GM23248 (cell line): ENCODE data around the gene CNIH3. TPM values are rescaled to one million over a fixed set of nuclear protein-coding genes. Genes with fewer than 3 reads are reported as not detected.

Experiments used
- DNase-seq: peaks from one replicate; pipeline ENCODE4 v3.0.0-alpha.2; 2015
- H2AFZ ChIP-seq: fragments of 200-600 bp; sonication (generic); 2 replicates; pipeline ENCODE4 v1.6.1; 2016; ENCODE audit warnings: antibody characterized with exemption
- H3F3A ChIP-seq: fragments of 200-600 bp; sonication (generic); 2 replicates; pipeline ENCODE4 v1.6.1; 2016; ENCODE audit warnings: mild to moderate bottlenecking, antibody characterized with exemption, mixed run types; ENCODE audit not compliant: insufficient read depth
- H3K27ac ChIP-seq: fragments of 200-600 bp; sonication (generic); 2 replicates; pipeline ENCODE4 v1.5.1; 2016; ENCODE audit warnings: mild to moderate bottlenecking
- H3K27me3 ChIP-seq: fragments of 200-600 bp; sonication (generic); replicated peaks from 2 replicates; pipeline ENCODE4 v1.6.1; 2016; ENCODE audit warnings: mild to moderate bottlenecking; ENCODE audit not compliant: insufficient read depth
- H3K36me3 ChIP-seq: fragments of 200-600 bp; sonication (generic); 2 replicates; pipeline ENCODE4 v1.6.1; 2016; ENCODE audit warnings: low read depth, mild to moderate bottlenecking
- H3K4me1 ChIP-seq: fragments of 200-600 bp; sonication (generic); 2 replicates; pipeline ENCODE4 v1.6.1; 2016; ENCODE audit warnings: mild to moderate bottlenecking; ENCODE audit not compliant: insufficient read depth
- H3K4me2 ChIP-seq: fragments of 200-600 bp; sonication (generic); one replicate; pipeline ENCODE4 v1.6.1; 2016; ENCODE audit warnings: mild to moderate bottlenecking; ENCODE audit not compliant: unreplicated experiment
- H3K4me3 ChIP-seq: fragments of 200-600 bp; sonication (generic); 2 replicates; pipeline ENCODE4 v1.5.1; 2016; ENCODE audit warnings: mild to moderate bottlenecking
- H3K79me2 ChIP-seq: fragments of 200-600 bp; sonication (generic); 2 replicates; pipeline ENCODE4 v1.6.1; 2016; ENCODE audit warnings: mild to moderate bottlenecking; ENCODE audit not compliant: insufficient read depth
- H3K9ac ChIP-seq: fragments of 200-600 bp; sonication (generic); 2 replicates; pipeline ENCODE4 v1.6.1; 2016; ENCODE audit warnings: mild to moderate bottlenecking
- H3K9me2 ChIP-seq: fragments of 200-600 bp; sonication (generic); 2 replicates; pipeline ENCODE4 v1.6.1; 2016; ENCODE audit warnings: mixed run types, mild to moderate bottlenecking, moderate library complexity; ENCODE audit not compliant: insufficient read depth
- H3K9me3 ChIP-seq: fragments of 200-600 bp; sonication (generic); one replicate; pipeline ENCODE4 v1.6.1; 2017; ENCODE audit warnings: low read depth
- H4K20me1 ChIP-seq: fragments of 200-600 bp; sonication (generic); 2 replicates; pipeline ENCODE4 v1.6.0; 2016; ENCODE audit not compliant: insufficient read depth
- EZH2 ChIP-seq: fragments of 200-600 bp; sonication (generic); IDR thresholded peaks from 2 replicates; pipeline ENCODE4 v1.6.1; 2018; ENCODE audit warnings: antibody characterized with exemption, mild to moderate bottlenecking; ENCODE audit not compliant: insufficient read depth, poor library complexity, severe bottlenecking
- EZH2phosphoT487 ChIP-seq: fragments of 200-600 bp; sonication (generic); IDR thresholded peaks from 2 replicates; pipeline ENCODE4 v1.6.1; 2018; ENCODE audit warnings: antibody characterized with exemption, moderate library complexity, mild to moderate bottlenecking, low read depth; ENCODE audit not compliant: insufficient read depth
- WGBS, 2 experiments: methylation state at CpG; one replicate each; pipeline ENCODE4 v1.1.6; 2015 to 2017; ENCODE audit warnings: low lambda C conversion rate in 2 of 2, low coverage in 1 of 2; ENCODE audit errors: missing lambda C conversion rate in 2 of 2; 5-methylcytosine and 5-hydroxymethylcytosine counted together
- in situ Hi-C: fragments of 300-500 bp; cut with MboI; formaldehyde crosslinking; loops from 2 replicates; pipeline ENCODE4 v1.15.0; 2020
- polyA plus RNA-seq: library from polyadenylated mRNA; unstranded; fragments of >200 nt; fragmentation: Nextera tagmentation; extraction: Ambion mirVana; gene quantifications from 2 replicates; pipeline ENCODE4 v1.2.1, GENCODE V29; 2016
- total RNA-seq: library from RNA; depleted of rRNA; stranded (reverse); fragments of >200 nt; shearing (Covaris generic); gene quantifications from 2 replicates; pipeline ENCODE4 v1.2.3, GENCODE V29; 2014

Gene CNIH3
- total and polyA plus RNA-seq, 2 experiments from 2014 or later: 4.7 to 6.4 TPM

GRCh38 chr1:224694969-224695368 lies 78.9 kb downstream of the CNIH3 start:
- no peaks in the 10 kb centered on the region for H3K36me3 ChIP-seq
- H3K9me3 ChIP-seq: no peaks in the 10 kb centered on the region
- no peaks in the 10 kb centered on the region for H4K20me1 ChIP-seq
- H3K9me2 ChIP-seq: no peaks in the 10 kb centered on the region
- no peak overlapping the region for H3K4me2 ChIP-seq
- no peak for TF ChIP-seq EZH2phosphoT487
- no peak overlapping the region for H3K27ac ChIP-seq
- no peak overlapping the region for H2AFZ ChIP-seq
- H3K4me1 ChIP-seq: peaks cover 10% of the 10 kb centered on the region
- H3F3A ChIP-seq: 0 out of 2 replicates have a peak, but pooled peaks cover 8% of the 10 kb centered on the region
- DNase-seq: no peak
- 93 to 94% methylated on average over 3 of the region's 3 CpGs for WGBS, 2 experiments
- H3K9ac ChIP-seq: no peak overlapping the region
- H3K4me3 ChIP-seq: no peak overlapping the region
- in situ Hi-C loops: no loop called here
- no peaks in the 10 kb centered on the region for H3K79me2 ChIP-seq
- no peaks in the 10 kb centered on the region for H3K27me3 ChIP-seq

GRCh38 chr1:224696021-224696420 lies 79.9 kb downstream of the CNIH3 start:
- no peaks in the 10 kb centered on the region for H3K36me3 ChIP-seq
- H3K9me2 ChIP-seq: no peaks in the 10 kb centered on the region
- TF ChIP-seq EZH2phosphoT487 (no peak), EZH2 (no peak)
- no peak for DNase-seq
- H3K4me3 ChIP-seq: no peak overlapping the region
- H3K27ac ChIP-seq: no peak overlapping the region
- WGBS, 2 experiments: 67 to 83% methylated on average over 2 of the region's 2 CpGs
- H3K79me2 ChIP-seq: no peaks in the 10 kb centered on the region
- H3K4me2 ChIP-seq: no peak overlapping the region
- no peaks in the 10 kb centered on the region for H3K27me3 ChIP-seq
- H4K20me1 ChIP-seq: no peaks in the 10 kb centered on the region
- in situ Hi-C loops: no loop called here
- H3K9ac ChIP-seq: no peak overlapping the region
- peaks cover 10% of the 10 kb centered on the region for H3K4me1 ChIP-seq
- H3K9me3 ChIP-seq: no peaks in the 10 kb centered on the region
- H3F3A ChIP-seq: 0 out of 2 replicates have a peak, but pooled peaks cover 8% of the 10 kb centered on the region
- no peak overlapping the region for H2AFZ ChIP-seq

GRCh38 chr1:224696891-224697765 lies 81.0 kb downstream of the CNIH3 start:
- 30 to 33% methylated on average over 14 of the region's 14 CpGs for WGBS, 2 experiments
- Histone ChIP-seq H3K4me2 (no peak overlapping the region), H3K4me3 (no peak overlapping the region), H3K9ac (no peak overlapping the region), H3K9me2 (no peaks in the 10 kb centered on the region), H2AFZ (no peak overlapping the region), H3F3A (0 out of 2 replicates have a peak, but pooled peaks cover 8% of the 10 kb centered on the region), H4K20me1 (no peaks in the 10 kb centered on the region), H3K9me3 (no peaks in the 10 kb centered on the region), H3K4me1 (peaks cover 10% of the 10 kb centered on the region), H3K36me3 (no peaks in the 10 kb centered on the region), H3K27me3 (no peaks in the 10 kb centered on the region), H3K27ac (no peak overlapping the region), H3K79me2 (no peaks in the 10 kb centered on the region)
- DNase-seq: peak; percentile 88
- in situ Hi-C loops: no loop called here
- TF ChIP-seq EZH2 (no peak), EZH2phosphoT487 (no peak)

GRCh38 chr1:224698015-224698451 lies 81.9 kb downstream of the CNIH3 start:
- Histone ChIP-seq H3K36me3 (no peaks in the 10 kb centered on the region), H3K27ac (no peak overlapping the region), H3K9me2 (no peaks in the 10 kb centered on the region)

More at GRCh38 chr1:224698015-224698451, 81.9 kb downstream of the CNIH3 start:
- no peak overlapping the region for H3K4me2 ChIP-seq
- no peak overlapping the region for H3K9ac ChIP-seq
- H3K79me2 ChIP-seq: no peaks in the 10 kb centered on the region
- H3K4me1 ChIP-seq: peaks cover 10% of the 10 kb centered on the region
- 0 out of 2 replicates have a peak, but pooled peaks cover 8% of the 10 kb centered on the region for H3F3A ChIP-seq
- H2AFZ ChIP-seq: no peak overlapping the region
- no peaks in the 10 kb centered on the region for H4K20me1 ChIP-seq
- H3K27me3 ChIP-seq: no peaks in the 10 kb centered on the region
- in situ Hi-C loops: no loop called here
- 67 to 70% methylated on average over 4 of the region's 4 CpGs for WGBS, 2 experiments
- no peak for TF ChIP-seq EZH2
- TF ChIP-seq EZH2phosphoT487: no peak
- H3K4me3 ChIP-seq: no peak overlapping the region
- DNase-seq: peak; percentile 9
- no peaks in the 10 kb centered on the region for H3K9me3 ChIP-seq
